A673 (cell line): ENCODE measurements around the gene CDC42SE2.

Experiments
- EZH2 ChIP-seq: fragments of 200-600 bp; sonication (generic); IDR thresholded peaks from 2 replicates; pipeline ENCODE4 v1.6.1; 2017; ENCODE audit warnings: borderline replicate concordance, low read depth, mild to moderate bottlenecking, mixed read lengths, antibody characterized with exemption, low read length; ENCODE audit not compliant: poor library complexity, severe bottlenecking
- TF ChIP-seq, protein P1 (sequence below): fragments of 300-800, 200-600 bp; sonication (generic); conservative IDR thresholded peaks from 2 replicates; pipeline ENCODE4 v1.5.1; 2017; ENCODE audit warnings: low read depth, mild to moderate bottlenecking, antibody characterized with exemption, low read length, moderate library complexity, mixed read lengths

- TF ChIP-seq, protein P1, sequence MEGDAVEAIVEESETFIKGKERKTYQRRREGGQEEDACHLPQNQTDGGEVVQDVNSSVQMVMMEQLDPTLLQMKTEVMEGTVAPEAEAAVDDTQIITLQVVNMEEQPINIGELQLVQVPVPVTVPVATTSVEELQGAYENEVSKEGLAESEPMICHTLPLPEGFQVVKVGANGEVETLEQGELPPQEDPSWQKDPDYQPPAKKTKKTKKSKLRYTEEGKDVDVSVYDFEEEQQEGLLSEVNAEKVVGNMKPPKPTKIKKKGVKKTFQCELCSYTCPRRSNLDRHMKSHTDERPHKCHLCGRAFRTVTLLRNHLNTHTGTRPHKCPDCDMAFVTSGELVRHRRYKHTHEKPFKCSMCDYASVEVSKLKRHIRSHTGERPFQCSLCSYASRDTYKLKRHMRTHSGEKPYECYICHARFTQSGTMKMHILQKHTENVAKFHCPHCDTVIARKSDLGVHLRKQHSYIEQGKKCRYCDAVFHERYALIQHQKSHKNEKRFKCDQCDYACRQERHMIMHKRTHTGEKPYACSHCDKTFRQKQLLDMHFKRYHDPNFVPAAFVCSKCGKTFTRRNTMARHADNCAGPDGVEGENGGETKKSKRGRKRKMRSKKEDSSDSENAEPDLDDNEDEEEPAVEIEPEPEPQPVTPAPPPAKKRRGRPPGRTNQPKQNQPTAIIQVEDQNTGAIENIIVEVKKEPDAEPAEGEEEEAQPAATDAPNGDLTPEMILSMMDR: no peak
- TF ChIP-seq EZH2: no peak
Measured at GRCh38 chr5:131389869-131390265, 126.0 kb downstream of the CDC42SE2 start.
